Right lobe of liver (tissue), 4 donors: ENCODE data around the gene MYO16.

Experiments
- POLR2A ChIP-seq: fragments of 450-650 bp; IDR thresholded peaks from one replicate; pipeline ENCODE4 v1.6.1; 2017; ENCODE audit warnings: antibody characterized with exemption, mild to moderate bottlenecking
- TF ChIP-seq, protein P1 (sequence below), 4 donors: fragments of 200-600 bp in 3 of 4; fragments of 450-650 bp in 1 of 4; IDR thresholded peaks; one replicate each; pipeline versions ENCODE4 v1.5.1 to v1.8.0; 2016 to 2022; ENCODE audit warnings: antibody characterized with exemption in 4 of 4, mild to moderate bottlenecking in 2 of 4
- donor health status: DM: no; HTN: no; CAD: no.
- donor health status: DM: no; HTN: no; CAD: no.
- donor health status: DM: no; HTN: yes; CAD: no.

DNA sequence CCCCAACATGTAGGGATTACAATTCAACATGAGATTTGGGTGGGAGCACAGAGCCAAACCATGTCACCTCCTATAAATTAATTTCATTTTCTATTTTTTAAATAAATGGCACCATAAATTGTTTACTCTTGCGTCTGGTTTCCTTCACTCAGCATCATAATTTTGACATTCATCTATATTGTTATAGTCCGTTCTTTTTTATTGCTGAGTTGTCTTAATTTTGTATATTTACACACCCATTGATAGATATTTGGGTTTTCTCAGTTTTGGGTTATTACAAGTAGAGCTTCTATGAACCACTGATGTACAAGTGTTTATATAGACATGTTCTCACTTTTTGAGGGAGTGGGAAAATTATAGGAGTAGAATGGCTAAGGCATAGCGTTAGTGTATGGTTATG lies 445.4 kb downstream of the MYO16 start:
- TF ChIP-seq, protein P1, sequence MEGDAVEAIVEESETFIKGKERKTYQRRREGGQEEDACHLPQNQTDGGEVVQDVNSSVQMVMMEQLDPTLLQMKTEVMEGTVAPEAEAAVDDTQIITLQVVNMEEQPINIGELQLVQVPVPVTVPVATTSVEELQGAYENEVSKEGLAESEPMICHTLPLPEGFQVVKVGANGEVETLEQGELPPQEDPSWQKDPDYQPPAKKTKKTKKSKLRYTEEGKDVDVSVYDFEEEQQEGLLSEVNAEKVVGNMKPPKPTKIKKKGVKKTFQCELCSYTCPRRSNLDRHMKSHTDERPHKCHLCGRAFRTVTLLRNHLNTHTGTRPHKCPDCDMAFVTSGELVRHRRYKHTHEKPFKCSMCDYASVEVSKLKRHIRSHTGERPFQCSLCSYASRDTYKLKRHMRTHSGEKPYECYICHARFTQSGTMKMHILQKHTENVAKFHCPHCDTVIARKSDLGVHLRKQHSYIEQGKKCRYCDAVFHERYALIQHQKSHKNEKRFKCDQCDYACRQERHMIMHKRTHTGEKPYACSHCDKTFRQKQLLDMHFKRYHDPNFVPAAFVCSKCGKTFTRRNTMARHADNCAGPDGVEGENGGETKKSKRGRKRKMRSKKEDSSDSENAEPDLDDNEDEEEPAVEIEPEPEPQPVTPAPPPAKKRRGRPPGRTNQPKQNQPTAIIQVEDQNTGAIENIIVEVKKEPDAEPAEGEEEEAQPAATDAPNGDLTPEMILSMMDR (IDR thresholded peaks at IDR 0.05): no peak
- TF ChIP-seq POLR2A: no peak
